Fibroblast of skin of scalp (primary cell): ENCODE measurements around the gene CTDP1.
"Not testable (repeated sequence)": the region's sequence is repeated elsewhere in the genome, so short reads cannot be mapped to it uniquely, and the experiment has no call there.

Experiments used
- DNase-seq: peaks from one replicate; pipeline ENCODE4 v3.0.0-alpha.2; 2013

Gene CTDP1

GRCh38 chr18:79748321-79749180, 68.9 kb downstream of the CTDP1 start:
- DNase-seq, result no peak

- no peak for DNase-seq
Measured at GRCh38 chr18:79749251-79750191, 69.9 kb downstream of the CTDP1 start.

- DNase-seq, result no peak
Measured at GRCh38 chr18:79750980-79751571, 71.5 kb downstream of the CTDP1 start.

GRCh38 chr18:79751918-79752578, 72.4 kb downstream of the CTDP1 start:
- not testable (repeated sequence) for DNase-seq

- not testable (repeated sequence) for DNase-seq
Measured at GRCh38 chr18:79752946-79753345, 73.3 kb downstream of the CTDP1 start.

- DNase-seq, result no peak
Measured at GRCh38 chr18:79753391-79753851, 73.8 kb downstream of the CTDP1 start.

GRCh38 chr18:79754022-79754761, 74.6 kb downstream of the CTDP1 start:
- DNase-seq, result no peak

- DNase-seq, result no peak
Measured at GRCh38 chr18:79754831-79755351, 75.3 kb downstream of the CTDP1 start.

GRCh38 chr18:79755496-79756142, 76.0 kb downstream of the CTDP1 start:
- DNase-seq, result no peak

GRCh38 chr18:79756143-79756500, 76.5 kb downstream of the CTDP1 start:
- no peak for DNase-seq

- no peak for DNase-seq
Measured at GRCh38 chr18:79756826-79757225, 77.2 kb downstream of the CTDP1 start.

GRCh38 chr18:79760348-79760747, 80.7 kb downstream of the CTDP1 start:
- no peak for DNase-seq

- DNase-seq, result no peak
Measured at GRCh38 chr18:79760881-79761280, 81.3 kb downstream of the CTDP1 start.

- no peak for DNase-seq
Measured at GRCh38 chr18:79763407-79763806, 83.8 kb downstream of the CTDP1 start.

GRCh38 chr18:79764131-79764530, 84.5 kb downstream of the CTDP1 start:
- no peak for DNase-seq

- no peak for DNase-seq
Measured at GRCh38 chr18:79765491-79766245, 86.1 kb downstream of the CTDP1 start.

- no peak for DNase-seq
Measured at GRCh38 chr18:79766308-79766707, 86.7 kb downstream of the CTDP1 start.

GRCh38 chr18:79768745-79769144, 89.1 kb downstream of the CTDP1 start:
- DNase-seq, result no peak

GRCh38 chr18:79769698-79770500, 90.3 kb downstream of the CTDP1 start:
- no peak for DNase-seq
